Psoas muscle (tissue), 8 donors: Measurements from ENCODE around the gene MYO10. TPM values are rescaled to one million over a fixed set of nuclear protein-coding genes. Genes with fewer than 3 reads are reported as not detected.

ENCODE experiments used
- ATAC-seq, 4 donors: fragments of 200-7000 bp; cut with Tn5 transposase; one replicate each; pipeline ENCODE4 v1.9.1; 2020; ENCODE audit warnings: moderate library complexity in 3 of 4, mild to moderate bottlenecking in 2 of 4
- DNase-seq, 2 donors: peaks; one replicate each; pipeline ENCODE4 v3.0.0-alpha.2; 2020
- H3K27ac ChIP-seq: fragments of 200-600 bp; one replicate; pipeline ENCODE4 v1.8.0; 2022
- H3K27me3 ChIP-seq, 3 donors: fragments of 200-600 bp in 1 of 3; one replicate each; pipeline versions ENCODE4 v1.6.1 to v1.8.0; 2013 to 2022; ENCODE audit warnings: low read length in 2 of 3, mild to moderate bottlenecking in 2 of 3, moderate library complexity in 1 of 3; ENCODE audit not compliant: insufficient read depth in 3 of 3
- H3K36me3 ChIP-seq, 2 donors: fragments of 200-600 bp in 1 of 2; one replicate each; pipeline versions ENCODE4 v1.6.1 to v1.8.0; 2013 to 2022; ENCODE audit warnings: low read depth in 1 of 2, mild to moderate bottlenecking in 1 of 2, moderate library complexity in 1 of 2; ENCODE audit not compliant: insufficient read depth in 1 of 2
- H3K4me1 ChIP-seq: fragments of 200-600 bp; one replicate; pipeline ENCODE4 v1.8.0; 2022
- H3K4me3 ChIP-seq: fragments of 200-600 bp; one replicate; pipeline ENCODE4 v1.8.0; 2022; ENCODE audit warnings: mild to moderate bottlenecking
- H3K9me3 ChIP-seq: fragments of 200-600 bp; one replicate; pipeline ENCODE4 v1.8.0; 2022
- WGBS, 3 donors: extraction: QIAGEN DNeasy Blood & Tissue Kit; methylation state at CpG; one replicate each; pipeline versions ENCODE4 v1.1.6 to v1.1.7; 2013; 5-methylcytosine and 5-hydroxymethylcytosine counted together
- intact Hi-C, 2 donors: fragments of 100-400 bp; cut with DNase I; formaldehyde crosslinking; loops; one replicate each; pipeline versions ENCODE4 v1.11.0 to v1.14.2; 2022
- polyA plus RNA-seq, 3 donors: library from polyadenylated mRNA; stranded (reverse); fragments of 200-250 nt; gene quantifications; one replicate each; pipeline ENCODE4 v1.2.3, GENCODE V29; 2013
- total RNA-seq, 4 donors: library from RNA; stranded (reverse); fragmentation: NEBNext Ultra II Directional in 2 of 4; extraction: Animal tissue kit (Norgen Biotek cat#: 25700) in 2 of 4; gene quantifications; one replicate each; pipeline versions ENCODE4 v1.2.1 to v1.2.4, GENCODE V29; 2021 to 2023
- TF ChIP-seq, protein P1 (sequence below): fragments of 200-600 bp; IDR thresholded peaks from one replicate; pipeline ENCODE4 v1.8.0; 2022; ENCODE audit warnings: antibody characterized with exemption
- donor health status: healthy with polysubstance abuse.
- donor health status: DM: no; HTN: no; CAD: no; lungs with moderate emphysema.
- donor health status: Bipolar disorder and iron deficiency.
- donor health status: healthy.
- donor health status: DM: yes; HTN: yes; CAD: no.
- donor health status: DM: no; HTN: no; CAD: no.
- donor health status: DM: no; HTN: no; CAD: no.
- donor health status: DM: yes; HTN: yes; CAD: no.

Gene MYO10
- total and polyA plus RNA-seq, 7 donors, result 1.8 to 10.9 (median 10.0) TPM

- TF ChIP-seq, protein P1, sequence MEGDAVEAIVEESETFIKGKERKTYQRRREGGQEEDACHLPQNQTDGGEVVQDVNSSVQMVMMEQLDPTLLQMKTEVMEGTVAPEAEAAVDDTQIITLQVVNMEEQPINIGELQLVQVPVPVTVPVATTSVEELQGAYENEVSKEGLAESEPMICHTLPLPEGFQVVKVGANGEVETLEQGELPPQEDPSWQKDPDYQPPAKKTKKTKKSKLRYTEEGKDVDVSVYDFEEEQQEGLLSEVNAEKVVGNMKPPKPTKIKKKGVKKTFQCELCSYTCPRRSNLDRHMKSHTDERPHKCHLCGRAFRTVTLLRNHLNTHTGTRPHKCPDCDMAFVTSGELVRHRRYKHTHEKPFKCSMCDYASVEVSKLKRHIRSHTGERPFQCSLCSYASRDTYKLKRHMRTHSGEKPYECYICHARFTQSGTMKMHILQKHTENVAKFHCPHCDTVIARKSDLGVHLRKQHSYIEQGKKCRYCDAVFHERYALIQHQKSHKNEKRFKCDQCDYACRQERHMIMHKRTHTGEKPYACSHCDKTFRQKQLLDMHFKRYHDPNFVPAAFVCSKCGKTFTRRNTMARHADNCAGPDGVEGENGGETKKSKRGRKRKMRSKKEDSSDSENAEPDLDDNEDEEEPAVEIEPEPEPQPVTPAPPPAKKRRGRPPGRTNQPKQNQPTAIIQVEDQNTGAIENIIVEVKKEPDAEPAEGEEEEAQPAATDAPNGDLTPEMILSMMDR, result no peak
- WGBS, 3 donors, result 92 to 93% (median 92%) methylated on average over 13 of the region's 13 CpGs
- no peaks in the 10 kb centered on the region for H3K27me3 ChIP-seq
- intact Hi-C loops, result no loop called here
- H3K27ac ChIP-seq, result no peak overlapping the region
- DNase-seq (no peak), ATAC-seq (no peak)
- H3K4me1 ChIP-seq, result no peaks in the 10 kb centered on the region
- no peaks in the 10 kb centered on the region for H3K9me3 ChIP-seq
- H3K36me3 ChIP-seq, result no peaks in the 10 kb centered on the region
- H3K4me3 ChIP-seq, result no peak overlapping the region
Observed at GRCh38 chr5:16957304-16958196, 21.5 kb upstream of the MYO10 start.

GRCh38 chr5:16953729-16954128, 17.6 kb upstream of the MYO10 start:
- ATAC-seq (no peak), DNase-seq (no peak)
- no peaks in the 10 kb centered on the region for H3K4me1 ChIP-seq
- TF ChIP-seq, protein P1, result no peak
- no peaks in the 10 kb centered on the region for H3K36me3 ChIP-seq
- intact Hi-C loops, result no loop called here
- H3K9me3 ChIP-seq, result no peaks in the 10 kb centered on the region
- H3K4me3 ChIP-seq, result no peak overlapping the region
- H3K27me3 ChIP-seq, result no peaks in the 10 kb centered on the region
- 90 to 92% (median 92%) methylated on average over 9 of the region's 9 CpGs for WGBS, 3 donors
- H3K27ac ChIP-seq, result no peak overlapping the region

DNA sequence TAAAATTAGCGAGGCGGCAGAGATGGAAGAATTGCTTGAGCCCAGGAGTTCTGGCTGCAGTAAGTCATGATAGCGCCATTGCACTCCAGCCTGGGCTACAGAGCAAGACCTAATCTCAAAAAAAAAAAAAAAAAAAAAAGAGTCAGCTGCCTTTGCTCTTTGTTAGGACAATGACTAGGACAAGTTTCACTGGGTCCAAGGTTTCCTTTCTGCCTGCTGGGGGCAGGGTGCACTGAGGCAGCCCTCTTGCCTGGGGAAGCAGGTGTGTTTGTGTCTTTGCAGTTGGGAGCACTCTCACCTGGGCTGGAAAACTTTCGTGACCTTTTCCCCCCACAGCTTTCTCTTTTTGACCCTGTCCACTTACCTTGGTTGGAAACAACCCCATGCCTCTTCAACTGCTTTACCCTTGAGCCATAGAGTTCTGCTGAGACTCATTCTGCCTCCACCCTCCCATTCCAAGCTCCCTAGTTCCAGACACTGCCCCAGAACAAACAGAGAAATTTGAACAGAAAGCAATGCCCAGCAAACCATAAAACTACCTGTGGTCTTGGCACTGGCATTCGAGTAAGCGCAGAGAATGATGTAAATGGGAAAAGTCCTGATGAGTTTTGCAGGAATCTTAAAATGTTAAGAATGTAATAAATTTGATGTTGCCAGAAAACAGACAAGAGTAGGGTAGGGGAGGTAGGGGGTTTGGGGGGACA, 17.0 kb upstream of the MYO10 start:
- no peaks in the 10 kb centered on the region for H3K9me3 ChIP-seq
- H3K4me3 ChIP-seq, result no peak overlapping the region
- no peaks in the 10 kb centered on the region for H3K36me3 ChIP-seq
- no peak for DNase-seq
- H3K27ac ChIP-seq, result no peak overlapping the region
- H3K27me3 ChIP-seq, result no peaks in the 10 kb centered on the region
- no peak for ATAC-seq
- TF ChIP-seq, protein P1, result no peak
- H3K4me1 ChIP-seq, result no peaks in the 10 kb centered on the region
- intact Hi-C loops, result no loop called here
- WGBS, 3 donors, result 89 to 92% (median 91%) methylated on average over 6 of the region's 6 CpGs

- 69 to 83% (median 74%) methylated on average over 1 of the region's 1 CpG for WGBS, 3 donors
- intact Hi-C loops, result no loop called here
- no peak for ATAC-seq
Observed at GRCh38 chr5:16946725-16947124, 10.6 kb upstream of the MYO10 start.

More at GRCh38 chr5:16946725-16947124, 10.6 kb upstream of the MYO10 start:
- no peak overlapping the region for H3K4me3 ChIP-seq
- DNase-seq, result no peak
- no peaks in the 10 kb centered on the region for H3K27me3 ChIP-seq
- no peaks in the 10 kb centered on the region for H3K36me3 ChIP-seq
- no peaks in the 10 kb centered on the region for H3K4me1 ChIP-seq
- TF ChIP-seq, protein P1, result no peak
- H3K9me3 ChIP-seq, result peaks cover 4% of the 10 kb centered on the region
- no peak overlapping the region for H3K27ac ChIP-seq
